HTR-8/SVneo (cell line): ENCODE data around the gene TEX29.

Experiments used
- DNase-seq: peaks from one replicate; pipeline ENCODE4 v3.0.0; 2011; ENCODE audit warnings: low spot score, mixed read lengths; ENCODE audit not compliant: insufficient read length
- FAIRE-seq: peaks from 2 replicates; lab custom pipeline; 2011; peaks lifted over from hg19 to GRCh38; lab: Jason Lieb, UNC

The TEX29 gene

DNA sequence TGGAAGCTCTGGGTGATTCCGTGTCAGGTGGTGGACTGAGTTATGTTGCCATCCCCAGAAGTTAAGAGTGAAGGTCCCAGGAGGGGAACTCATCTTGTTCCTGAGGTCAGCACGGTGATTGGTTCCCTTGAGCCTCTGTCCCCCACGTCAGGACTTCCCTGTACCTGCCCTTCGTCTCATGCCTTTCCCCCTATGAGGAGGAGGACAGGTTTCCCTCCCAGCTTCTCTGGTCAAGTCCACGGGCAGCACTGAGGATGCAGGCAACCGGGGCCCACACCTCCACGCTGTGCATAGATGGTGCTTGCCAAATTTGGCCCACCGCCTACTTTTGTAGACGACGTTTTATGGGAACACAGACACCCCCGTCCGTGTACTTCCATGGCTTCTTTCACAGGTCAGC, 42.7 kb downstream of the TEX29 start:
- no peak for FAIRE-seq

DNA sequence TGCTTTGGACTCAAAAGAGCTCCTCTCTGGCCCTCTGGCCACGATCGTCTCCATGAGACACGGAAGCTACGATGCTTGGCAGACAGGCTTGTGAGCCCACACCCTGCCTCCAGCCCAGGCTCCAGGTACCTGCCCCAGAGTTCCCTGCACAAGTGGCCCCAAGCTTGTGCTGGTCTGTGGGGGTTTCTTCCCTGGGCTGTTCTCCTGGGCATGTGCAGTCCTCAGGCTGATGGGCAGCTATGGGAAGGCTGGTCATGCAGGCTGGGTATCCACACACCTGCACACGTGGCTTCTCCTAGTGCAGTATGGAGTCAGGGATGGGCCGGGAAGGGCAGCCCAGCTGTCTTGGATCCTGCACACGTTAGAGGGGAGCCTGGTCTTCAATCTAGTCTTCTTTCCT, 43.1 kb downstream of the TEX29 start:
- FAIRE-seq: no peak
- DNase-seq: no peak

More for the DNA sequence above, 42.7 kb downstream of the TEX29 start:
- DNase-seq: no peak

DNA sequence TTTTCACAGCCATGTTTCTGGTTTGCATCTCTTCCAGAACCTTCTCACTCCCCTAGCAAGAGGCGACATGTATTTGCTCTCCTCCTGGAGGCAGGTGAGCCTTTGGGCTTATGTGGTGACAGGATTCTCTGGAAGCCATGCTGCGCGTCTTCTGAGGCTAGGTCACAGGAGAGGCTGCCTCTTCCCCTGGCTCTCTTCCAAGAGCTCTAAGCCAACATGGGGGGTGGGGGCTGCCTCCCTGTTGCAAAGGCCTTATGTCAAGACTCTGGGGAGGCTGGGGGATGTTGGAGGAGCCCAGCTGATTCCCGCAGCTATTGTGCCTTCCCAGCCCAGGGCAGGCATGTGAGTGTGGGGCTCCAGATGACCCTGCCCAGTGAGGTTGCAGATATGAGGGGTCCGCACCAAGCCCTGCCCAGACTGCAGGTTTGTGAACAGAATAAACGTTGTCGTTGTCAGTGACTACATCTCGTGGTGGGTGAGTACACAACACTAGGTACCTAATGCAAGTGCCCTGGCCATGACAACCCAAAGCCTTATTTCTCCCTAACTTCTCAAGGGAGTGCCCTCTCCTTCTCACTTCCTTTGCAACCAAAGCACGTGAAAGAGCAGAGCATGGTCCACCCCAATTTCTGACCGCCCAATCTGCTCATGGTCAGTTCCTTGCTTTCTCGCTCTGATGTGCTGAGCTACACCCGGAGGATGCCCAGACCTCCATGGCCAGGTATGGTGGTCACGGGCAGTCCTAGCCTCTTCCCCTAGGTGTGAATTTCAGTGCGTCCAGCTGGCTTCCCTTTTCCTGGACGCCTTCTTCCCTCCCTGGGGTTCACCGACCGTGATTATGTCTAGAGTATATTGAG, 44.9 kb downstream of the TEX29 start:
- no peak for FAIRE-seq
- DNase-seq: no peak

DNA sequence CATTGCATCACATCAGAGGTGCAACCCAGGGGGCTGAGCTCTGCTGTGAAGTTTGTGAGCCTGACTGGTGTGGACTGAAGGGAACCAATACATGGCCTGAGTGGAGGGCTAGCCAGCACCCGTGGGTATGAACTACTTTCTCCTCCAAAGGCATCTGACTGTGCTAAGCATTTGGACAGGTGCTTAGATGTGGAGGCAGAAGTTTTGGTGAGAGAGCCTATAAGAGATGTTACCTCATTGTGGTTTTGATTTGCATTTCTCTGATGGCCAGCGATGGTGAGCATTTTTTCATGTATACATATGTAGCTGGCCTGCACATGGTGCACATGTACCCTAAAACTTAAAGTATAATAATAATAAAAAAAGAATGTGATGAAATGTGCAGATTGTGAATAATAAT, 46.9 kb downstream of the TEX29 start:
- FAIRE-seq (no peak), DNase-seq (no peak)

DNA sequence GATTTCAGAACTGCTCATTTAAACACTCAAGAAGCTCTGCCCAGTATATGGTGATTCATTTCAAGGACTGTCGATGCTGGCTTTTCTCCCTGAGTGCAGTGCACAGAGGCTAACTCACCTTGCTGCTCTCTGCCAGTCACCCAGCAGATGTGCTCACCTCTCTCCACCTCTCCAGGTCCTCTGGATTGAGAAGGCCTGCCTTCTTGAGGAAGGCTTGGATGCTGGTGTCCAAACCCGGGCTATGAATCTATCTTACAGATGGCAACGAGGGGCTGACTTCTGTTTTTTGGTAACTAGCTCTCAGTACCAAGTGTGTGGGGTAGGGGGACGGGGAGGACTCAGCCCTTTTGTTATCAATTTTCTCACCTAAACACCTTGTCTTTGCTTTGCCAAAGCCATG, 47.6 kb downstream of the TEX29 start:
- DNase-seq: no peak
- FAIRE-seq: no peak

DNA sequence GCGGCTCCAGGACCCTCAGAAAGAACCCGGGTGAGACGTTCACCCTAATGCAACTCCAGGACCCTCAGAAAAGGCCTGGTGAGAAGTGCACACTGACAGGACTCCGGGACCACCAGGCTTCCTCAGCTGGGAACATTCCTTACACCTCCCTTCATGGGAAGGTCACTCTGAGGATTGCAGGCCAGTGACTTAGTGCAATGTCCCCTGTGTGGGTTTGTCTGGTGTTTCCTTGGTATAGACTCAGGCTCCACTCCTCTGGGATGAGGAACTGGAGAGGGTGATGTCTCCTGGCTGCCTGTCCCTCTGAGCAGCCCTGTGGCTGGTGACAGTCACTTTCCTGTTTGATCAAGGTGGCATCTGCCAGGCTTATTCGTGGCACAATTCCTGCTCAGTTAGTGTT, 49.7 kb downstream of the TEX29 start:
- DNase-seq: no peak

DNA sequence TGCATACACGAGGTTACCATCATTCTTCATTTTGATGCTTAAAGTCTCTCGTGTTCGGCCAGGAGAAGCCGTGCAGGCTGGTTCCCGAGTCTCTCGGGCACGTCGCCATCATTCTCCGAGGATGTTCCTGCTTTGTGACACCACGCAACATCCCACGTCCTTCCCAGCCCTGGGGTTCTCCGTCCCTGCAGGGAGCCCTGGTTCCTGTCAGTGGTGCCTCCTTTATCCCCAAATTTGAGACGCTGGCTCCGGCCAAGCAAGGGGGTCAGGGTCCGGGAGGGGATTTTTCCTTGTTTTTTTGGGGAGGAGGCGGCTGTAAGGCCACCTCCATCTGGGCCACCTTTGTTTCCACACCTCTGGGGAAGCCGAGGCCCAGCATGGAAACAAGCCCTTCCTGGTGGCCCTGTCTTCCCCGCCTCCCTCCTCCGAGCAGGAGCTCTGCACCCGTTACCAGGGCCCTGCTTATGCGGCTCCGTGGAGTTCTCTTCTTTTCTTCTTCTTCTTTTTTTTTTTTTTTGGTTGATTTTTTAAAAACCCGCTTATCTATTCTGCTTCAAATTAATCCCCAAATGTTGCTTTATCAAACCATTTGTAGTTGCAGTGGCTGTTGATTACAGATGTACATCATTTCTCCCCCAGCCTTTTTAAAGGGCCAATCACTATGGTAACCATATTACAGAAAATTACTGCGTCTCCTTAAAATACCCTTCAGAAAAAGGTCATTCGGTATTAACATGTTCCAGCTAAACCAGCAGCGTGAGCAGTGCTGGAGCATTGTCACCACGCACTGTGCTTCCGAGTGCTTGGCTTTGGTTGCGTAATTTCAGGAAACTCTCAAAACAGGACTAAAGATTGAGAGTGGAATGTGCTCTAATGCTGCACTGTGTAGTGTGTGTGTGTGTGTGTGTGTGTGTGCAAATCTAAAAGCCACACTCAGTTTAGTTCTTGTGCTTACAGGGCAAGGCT, 50.4 kb downstream of the TEX29 start:
- FAIRE-seq (no peak), DNase-seq (no peak)

More for the DNA sequence above, 49.7 kb downstream of the TEX29 start:
- no peak for FAIRE-seq

DNA sequence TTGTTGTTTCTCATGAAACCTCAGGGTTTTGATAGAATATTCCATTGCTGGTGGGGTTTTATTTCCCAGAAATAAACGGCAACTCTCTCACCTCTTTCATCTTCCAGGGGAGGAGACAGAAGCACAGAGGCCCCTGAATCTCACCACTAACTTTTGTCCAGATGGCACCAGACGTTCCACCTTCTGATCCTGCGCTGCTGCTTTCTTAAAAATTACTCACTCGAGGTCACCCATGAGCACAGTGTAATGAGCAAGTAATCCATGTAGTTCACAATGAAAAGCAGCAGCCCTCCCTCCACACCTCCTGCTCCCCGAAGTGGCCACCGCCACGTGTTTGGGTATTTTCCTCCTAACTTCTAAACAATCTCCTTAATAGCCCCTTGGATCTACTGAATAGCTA, 51.3 kb downstream of the TEX29 start:
- DNase-seq (no peak), FAIRE-seq (no peak)

DNA sequence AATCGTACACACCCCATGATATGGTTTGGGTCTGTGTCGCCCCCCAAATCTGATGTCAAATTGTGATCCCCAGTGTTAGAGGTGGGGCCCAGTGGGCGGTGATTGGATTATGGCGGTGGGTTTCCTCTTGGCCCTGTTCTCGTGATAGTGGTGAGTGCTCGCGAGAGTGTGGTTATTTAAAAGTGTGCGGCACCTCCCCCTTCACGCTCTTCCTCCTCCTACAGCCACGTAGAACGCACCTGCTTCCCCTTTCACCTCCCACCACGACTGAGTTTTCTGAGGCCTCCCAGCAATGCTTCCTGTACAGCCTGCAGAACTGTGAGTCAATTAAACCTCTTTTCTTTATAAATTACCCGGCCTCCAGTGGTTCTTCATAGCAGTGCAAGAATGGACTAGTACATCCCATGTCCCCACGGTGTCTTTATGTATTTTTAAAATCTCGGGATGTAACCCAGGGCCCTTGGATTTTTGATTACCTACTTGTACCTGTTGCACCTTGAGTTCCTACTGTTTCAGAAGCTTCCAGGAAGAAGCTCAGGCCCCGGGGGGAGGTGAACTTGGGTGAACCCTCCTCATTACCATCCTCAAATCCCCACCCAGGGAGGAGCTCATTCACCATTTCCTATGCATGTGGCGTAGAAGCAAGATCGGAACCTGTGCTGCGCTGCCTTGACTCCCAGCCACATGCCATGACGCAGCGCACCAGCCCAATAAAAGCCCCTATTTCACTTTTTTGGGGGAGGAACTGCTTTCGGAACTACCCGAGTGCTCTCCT, 52.4 kb downstream of the TEX29 start:
- no peak for DNase-seq
- no peak for FAIRE-seq

DNA sequence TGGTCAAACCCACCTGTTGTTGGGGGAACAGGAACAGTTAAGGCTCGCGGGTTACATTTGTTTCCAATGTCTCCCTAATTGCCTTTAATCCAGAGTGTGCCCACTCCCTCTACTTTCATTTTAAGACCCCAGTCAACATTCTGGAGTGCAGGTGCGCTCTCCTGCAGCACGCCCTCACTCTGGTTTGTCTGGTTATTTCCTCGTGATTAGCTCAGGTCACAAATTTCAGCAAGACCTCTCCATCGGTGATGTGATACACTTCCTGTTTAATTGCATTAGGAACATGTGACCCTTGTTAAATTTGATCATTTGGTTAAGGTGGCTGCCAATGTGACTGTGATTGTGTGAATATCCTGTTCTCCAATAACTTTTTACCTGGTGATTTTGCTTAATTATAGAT, 53.0 kb downstream of the TEX29 start:
- no peak for FAIRE-seq
- DNase-seq: no peak

DNA sequence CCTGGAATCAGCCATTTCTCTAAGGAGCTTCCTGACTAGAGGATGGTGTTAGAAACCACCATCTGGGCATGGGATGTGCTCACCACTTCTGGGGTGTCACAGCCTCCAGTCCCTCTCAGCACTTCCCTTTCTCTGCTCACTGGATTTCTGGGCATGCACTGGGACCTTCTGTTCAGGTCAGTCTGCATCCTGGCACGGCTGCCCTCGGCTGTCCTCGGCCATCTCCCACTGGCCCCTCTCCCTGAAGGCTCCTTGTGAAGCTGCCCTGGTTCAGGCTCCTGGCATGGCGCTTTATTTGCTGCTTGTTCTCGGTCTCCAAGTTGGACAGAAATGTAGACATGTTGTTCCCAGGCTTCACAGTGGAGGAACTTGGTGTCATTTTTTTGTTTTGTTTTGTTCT, 60.0 kb downstream of the TEX29 start:
- no peak for FAIRE-seq
- DNase-seq: no peak

DNA sequence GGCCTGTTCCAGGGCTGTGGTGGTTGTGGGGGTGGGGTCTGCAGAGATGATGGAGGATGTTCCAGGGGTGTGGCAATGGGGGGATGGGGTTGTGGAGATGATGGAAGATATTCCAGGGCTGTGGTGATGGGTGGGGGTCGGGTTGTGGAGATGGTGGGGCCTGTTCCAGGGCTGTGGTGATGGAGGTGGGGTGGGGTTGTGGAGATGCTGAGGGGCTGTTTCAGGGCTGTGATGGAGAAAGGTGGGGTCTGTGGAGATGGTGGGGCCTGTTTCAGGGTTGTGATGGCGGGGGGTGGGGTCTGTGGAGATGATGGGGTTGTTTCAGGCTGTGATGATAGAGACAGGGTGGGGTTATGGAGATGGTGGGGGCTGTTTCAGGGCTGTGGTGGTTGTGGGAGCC, 62.0 kb downstream of the TEX29 start:
- DNase-seq (no peak), FAIRE-seq (no peak)

DNA sequence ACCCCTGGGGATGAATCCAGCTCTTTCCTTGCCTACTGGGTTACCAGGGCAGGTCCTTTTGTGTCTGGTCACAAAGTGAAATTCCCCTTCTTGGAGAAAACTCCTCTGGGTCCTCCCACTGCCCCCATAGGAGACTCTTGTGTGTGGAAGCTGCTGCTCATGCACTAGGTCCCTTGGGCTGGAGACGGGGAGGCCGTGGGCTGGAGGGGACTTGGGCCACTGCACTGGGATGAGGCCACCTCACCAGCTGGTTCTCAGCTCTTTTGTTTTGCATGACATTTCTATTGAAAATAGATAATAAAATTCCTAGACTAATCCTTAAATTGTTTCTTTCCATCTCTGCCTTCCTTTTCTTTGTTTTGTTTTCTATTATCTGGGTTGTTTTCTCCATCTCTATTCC, 62.4 kb downstream of the TEX29 start:
- FAIRE-seq: no peak

DNA sequence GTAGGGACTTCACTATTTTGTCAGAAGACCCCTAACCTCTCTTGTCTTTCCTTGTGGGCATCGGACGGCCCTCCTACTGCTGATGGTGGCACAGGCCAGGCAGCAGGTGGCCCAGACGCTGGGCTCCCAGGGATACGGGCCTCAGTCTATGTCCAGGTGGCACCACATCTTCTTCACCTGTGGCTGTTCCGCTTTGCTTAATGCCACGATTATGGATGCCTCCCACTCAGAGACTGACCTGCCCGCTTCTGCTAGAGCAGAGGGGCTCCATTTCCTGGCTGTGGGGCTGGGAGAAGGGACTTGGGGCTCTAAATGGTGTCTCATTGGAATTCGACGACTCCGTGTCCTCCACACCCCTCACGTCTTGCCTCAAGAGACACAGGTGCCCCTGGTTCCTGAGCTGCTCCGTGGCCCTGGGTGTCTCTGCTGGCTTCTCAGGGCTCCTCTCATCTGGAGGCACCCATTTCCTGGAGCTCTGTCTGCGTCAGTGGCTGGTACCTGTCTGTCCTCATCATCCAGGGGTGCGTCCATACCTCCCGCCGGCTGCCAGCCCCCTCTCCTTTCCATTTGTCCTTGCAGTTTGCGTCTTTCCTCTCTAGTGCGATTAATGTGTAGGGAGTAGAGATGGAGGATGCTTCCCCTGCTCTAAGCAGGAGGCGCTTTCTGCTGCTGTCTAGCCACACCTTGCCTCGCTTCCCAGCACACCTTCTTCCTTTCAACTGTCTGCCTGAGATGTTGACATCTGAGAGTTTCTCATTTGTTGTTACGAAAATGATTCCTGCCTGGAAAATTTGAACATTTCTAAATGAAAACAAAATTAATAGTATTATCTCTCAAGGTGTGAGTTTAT, 63.4 kb downstream of the TEX29 start:
- FAIRE-seq: no peak
- DNase-seq: no peak

More for the DNA sequence above, 62.4 kb downstream of the TEX29 start:
- DNase-seq: no peak

DNA sequence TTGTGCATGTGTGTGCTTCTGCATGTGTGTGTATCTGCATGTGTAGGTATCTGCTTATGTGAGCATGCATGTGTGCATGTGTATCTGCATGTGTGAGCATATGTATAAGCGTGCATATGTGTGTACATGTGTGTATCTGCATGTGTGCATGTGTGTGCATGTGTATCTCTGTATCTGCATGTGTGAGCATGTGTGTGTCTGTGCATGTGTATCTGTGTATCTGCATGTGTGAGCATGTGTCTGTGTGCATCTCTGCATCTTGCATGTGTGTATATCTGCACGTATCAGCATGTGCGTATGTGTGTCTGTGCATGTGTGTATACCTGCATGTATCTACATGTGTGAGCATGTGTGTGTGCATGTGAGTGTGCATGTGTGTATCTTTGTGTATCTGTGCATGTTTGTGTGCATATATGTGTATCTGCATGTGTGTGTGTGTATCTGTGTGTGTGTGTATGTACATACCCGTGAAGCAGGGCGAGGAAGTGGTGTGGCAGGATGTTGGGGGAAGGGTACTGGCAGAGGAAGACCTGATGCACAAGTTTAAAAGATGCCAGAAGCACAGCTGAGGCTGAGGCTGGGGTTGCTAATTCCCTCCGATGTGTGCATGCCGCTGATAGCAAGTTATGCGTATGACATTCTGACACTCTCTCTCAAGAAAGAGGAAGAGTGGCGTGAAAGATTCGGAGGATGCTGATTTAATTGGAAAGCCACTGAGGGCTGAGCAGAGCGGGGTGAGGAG, 64.2 kb downstream of the TEX29 start:
- DNase-seq (no peak), FAIRE-seq (no peak)

DNA sequence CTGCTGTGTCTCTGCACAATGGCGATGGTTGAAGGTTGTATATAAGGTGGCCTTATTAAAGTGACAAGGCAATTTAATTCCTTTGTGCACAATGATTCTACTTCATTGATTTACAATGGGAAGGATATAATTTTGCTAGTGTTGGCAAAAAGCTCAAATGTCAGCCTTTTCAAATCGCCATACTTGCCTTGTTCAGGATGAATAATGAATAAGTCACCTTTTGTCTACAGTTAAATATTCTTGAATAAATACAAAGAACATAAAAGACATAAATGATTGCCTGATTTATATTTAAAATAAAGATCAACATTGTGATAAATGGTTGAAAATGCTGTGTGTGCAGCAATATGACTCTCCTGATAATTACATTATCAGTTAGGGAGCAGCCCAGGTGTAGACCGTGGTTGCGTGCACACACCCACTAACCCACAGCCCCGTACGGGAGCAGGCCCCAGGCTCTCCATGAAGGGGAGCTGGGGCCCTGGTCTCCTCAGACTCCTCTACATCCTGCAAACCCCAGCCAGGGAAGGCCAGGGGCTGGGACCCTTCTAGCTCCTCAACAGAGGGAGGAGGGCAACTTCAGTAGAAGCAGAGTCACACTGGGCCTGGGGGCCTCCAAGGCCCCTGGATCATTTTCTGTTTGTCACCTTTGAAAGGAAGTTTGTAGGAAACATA, 64.9 kb downstream of the TEX29 start:
- FAIRE-seq (no peak), DNase-seq (no peak)

DNA sequence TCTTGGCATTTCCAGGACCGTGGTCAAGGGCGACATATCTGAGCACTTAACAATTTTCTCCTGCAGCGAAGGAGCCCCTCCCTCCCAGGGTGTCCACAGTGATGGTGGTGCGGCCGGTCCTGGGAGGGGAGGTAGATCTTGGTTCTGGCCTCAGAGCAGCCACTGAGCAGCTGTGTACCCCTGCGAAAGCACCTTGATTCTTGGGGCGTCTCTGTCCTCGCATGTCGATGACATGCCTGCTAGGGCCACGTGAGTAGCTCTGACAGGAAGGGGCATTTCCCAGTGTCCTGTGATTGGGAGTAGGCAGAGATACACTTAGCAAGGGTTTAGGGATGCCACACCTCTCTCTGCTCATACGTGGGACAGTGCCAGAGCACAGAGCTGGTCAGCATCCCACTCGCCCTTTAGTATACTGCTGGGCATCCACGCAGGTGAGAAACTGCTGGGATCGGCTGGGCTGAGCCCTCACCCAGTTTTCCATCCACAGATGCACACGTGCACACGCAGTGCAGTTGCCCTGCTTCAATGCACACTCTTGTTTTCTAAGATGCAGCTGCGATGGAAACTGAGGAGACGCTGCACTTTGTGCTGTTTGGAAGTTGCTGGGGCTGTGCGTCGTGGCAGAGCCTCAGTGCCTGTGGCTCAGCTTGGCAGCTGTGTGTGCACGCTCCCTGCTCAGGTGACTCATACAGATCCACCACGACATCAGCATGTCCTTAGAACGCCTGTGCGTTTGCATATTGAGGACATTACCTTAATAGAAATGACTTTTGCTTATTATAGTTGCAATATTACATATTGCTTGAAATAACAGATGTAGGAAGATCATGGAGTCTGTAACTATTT, 66.8 kb downstream of the TEX29 start:
- FAIRE-seq (no peak), DNase-seq (no peak)
